HepG2 (cell line): Measurements from ENCODE around the gene TTLL7. TPM values are rescaled to one million over a fixed set of nuclear protein-coding genes. Genes with fewer than 3 reads are reported as not detected.

ENCODE experiments used
- ATAC-seq: fragments of 200-7000 bp; cut with Tn5 transposase; 3 replicates; pipeline ENCODE4 v1.9.1; 2020; ENCODE audit warnings: mild to moderate bottlenecking, moderate library complexity
- BruUV-seq: library from RNA; stranded (reverse); fragments of 400-500 nt; replicated peaks from 2 replicates; lab custom pipeline; 2021; lab: Mats Ljungman, UMichigan
- CTCF ChIA-PET: fragments of 300-600 bp; formaldehyde crosslinking; extraction: SDS; loops from one replicate; lab custom pipeline; 2021; ENCODE audit warnings: low total read pairs, inconsistent platforms, low intra/inter-chr PET ratio; lab: Yijun Ruan, JAX
- POLR2A ChIA-PET: fragments of 350-600 bp; sonication (Branson Sonifier 250); formaldehyde crosslinking; loops from one replicate; lab custom pipeline; 2020; ENCODE audit warnings: antibody characterized with exemption, inconsistent platforms; lab: Yijun Ruan, JAX
- DNase-seq: peaks from one replicate; pipeline ENCODE4 v3.0.0-alpha.2; 2015; ENCODE audit warnings: low spot score
- FAIRE-seq: peaks from 3 replicates; lab custom pipeline; 2011; peaks lifted over from hg19 to GRCh38; lab: Jason Lieb, UNC
- H2AFZ ChIP-seq: one replicate; pipeline ENCODE4 v1.6.1; 2011; ENCODE audit warnings: low read length, inconsistent platforms
- H3K27ac ChIP-seq: fragments of 300-600 bp; 3 replicates; pipeline ENCODE4 v1.8.0; 2011; ENCODE audit warnings: mixed run types, mild to moderate bottlenecking, mixed read lengths, low read length, inconsistent platforms; ENCODE audit not compliant: insufficient read depth; ENCODE audit errors: extremely low read length
- H3K27me3 ChIP-seq, 2 experiments: fragments of 200-600 bp in 1 of 2; 2 replicates in 1 of 2; 3 replicates in 1 of 2; pipeline versions ENCODE4 v1.6.0 to v1.8.0; 2011; ENCODE audit warnings: low read length in 2 of 2, mild to moderate bottlenecking in 2 of 2, moderate library complexity in 2 of 2, inconsistent platforms in 1 of 2; ENCODE audit not compliant: insufficient read depth in 2 of 2, control insufficient read depth in 1 of 2
- H3K36me3 ChIP-seq, 2 experiments: fragments of 200-600 bp in 1 of 2; replicated peaks in 1 of 2; 2 replicates in 1 of 2; 3 replicates in 1 of 2; pipeline versions ENCODE4 v1.5.1 to v1.8.0; 2011; ENCODE audit warnings: low read length in 2 of 2, inconsistent platforms in 1 of 2; ENCODE audit not compliant: insufficient read depth in 2 of 2, control insufficient read depth in 1 of 2
- H3K4me1 ChIP-seq: 2 replicates; pipeline ENCODE4 v1.5.1; 2012; ENCODE audit warnings: low read length, inconsistent platforms; ENCODE audit not compliant: insufficient read depth
- H3K4me2 ChIP-seq: 2 replicates; pipeline ENCODE4 v1.6.0; 2011; ENCODE audit warnings: low read depth, low read length, inconsistent platforms
- H3K4me3 ChIP-seq, 3 experiments: fragments of 200-600 bp in 1 of 3; sonication (generic), shearing (Covaris generic) in 1 of 3; replicated peaks in 1 of 3; 2 replicates each; pipeline ENCODE4 v1.5.1; 2011 to 2016; ENCODE audit warnings: low read length in 3 of 3, inconsistent platforms in 2 of 3, low read depth in 2 of 3, mild to moderate bottlenecking in 2 of 3, control low read depth in 1 of 3, mixed read lengths in 1 of 3; ENCODE audit not compliant: insufficient read depth in 1 of 3
- H3K79me2 ChIP-seq: one replicate; pipeline ENCODE4 v1.6.1; 2011; ENCODE audit warnings: low read length, inconsistent platforms; ENCODE audit not compliant: insufficient read depth
- H3K9ac ChIP-seq: 2 replicates; pipeline ENCODE4 v1.6.0; 2011; ENCODE audit warnings: mild to moderate bottlenecking, low read depth, low read length, inconsistent platforms; ENCODE audit not compliant: insufficient read depth
- H3K9me3 ChIP-seq: 2 replicates; pipeline ENCODE4 v1.5.1; 2012; ENCODE audit warnings: mild to moderate bottlenecking, low read length
- H4K20me1 ChIP-seq: 2 replicates; pipeline ENCODE4 v1.6.0; 2011; ENCODE audit warnings: inconsistent platforms, mild to moderate bottlenecking, low read length, moderate library complexity; ENCODE audit not compliant: insufficient read depth
- BORCS8-MEF2B ChIP-seq: sonication (generic); formaldehyde crosslinking; IDR thresholded peaks from 2 replicates; pipeline ENCODE4 v1.8.0; 2022; ENCODE audit warnings: mild to moderate bottlenecking, missing genetic modification reagents
- DPF2 ChIP-seq: sonication (generic); formaldehyde crosslinking; IDR thresholded peaks from 2 replicates; pipeline ENCODE4 v1.4.0; 2020; ENCODE audit warnings: mild to moderate bottlenecking, low read depth, missing genetic modification reagents, borderline replicate concordance
- EEA1 ChIP-seq: sonication (generic); formaldehyde crosslinking; IDR thresholded peaks from 2 replicates; pipeline ENCODE4 v1.5.1; 2020; ENCODE audit warnings: mild to moderate bottlenecking, missing genetic modification reagents, borderline replicate concordance
- ISL2 ChIP-seq: sonication (generic); formaldehyde crosslinking; IDR thresholded peaks from 2 replicates; pipeline ENCODE4 v1.5.0; 2020; ENCODE audit warnings: missing genetic modification reagents
- NFKBIZ ChIP-seq: IDR thresholded peaks from 2 replicates; pipeline ENCODE4 v1.6.1; 2018; ENCODE audit warnings: missing genetic modification reagents, missing compliant biosample characterization
- NFRKB ChIP-seq: fragments of 450-650 bp; IDR thresholded peaks from 2 replicates; pipeline ENCODE4 v1.6.1; 2017
- PBX2 ChIP-seq: IDR thresholded peaks from 2 replicates; pipeline ENCODE4 v1.6.1; 2016; ENCODE audit warnings: control low read depth
- POLR2AphosphoS5 ChIP-seq: IDR thresholded peaks from 2 replicates; pipeline ENCODE4 v1.6.1; 2012; ENCODE audit warnings: low read depth, low read length
- RELA ChIP-seq: sonication (generic); formaldehyde crosslinking; IDR thresholded peaks from 2 replicates; pipeline ENCODE4 v1.4.0; 2020; ENCODE audit warnings: missing genetic modification reagents
- ZNF34 ChIP-seq: sonication (generic); formaldehyde crosslinking; IDR thresholded peaks from 2 replicates; pipeline ENCODE4 v1.4.0; 2020; ENCODE audit warnings: mild to moderate bottlenecking, missing genetic modification reagents, borderline replicate concordance
- ZNF512B ChIP-seq: sonication (generic); formaldehyde crosslinking; IDR thresholded peaks from 2 replicates; pipeline ENCODE4 v1.5.1; 2020; ENCODE audit warnings: missing genetic modification reagents, mild to moderate bottlenecking, borderline replicate concordance
- ZSCAN22 ChIP-seq: sonication (generic); formaldehyde crosslinking; IDR thresholded peaks from 2 replicates; pipeline ENCODE4 v1.4.0; 2020; ENCODE audit warnings: mild to moderate bottlenecking, missing genetic modification reagents
- WGBS: methylation state at CpG from one replicate; pipeline ENCODE4 v1.1.6; 2017; ENCODE audit warnings: low lambda C conversion rate; 5-methylcytosine and 5-hydroxymethylcytosine counted together
- in situ Hi-C: cut with HindIII; loops from 2 replicates; pipeline ENCODE4 v1.10.0; 2017; ENCODE audit warnings: low pct_unique_long_range_greater_than_20kb; ENCODE audit not compliant: extremely low pct_ligation_motif_present
- intact Hi-C: fragments of 100-400 bp; cut with micrococcal nuclease; formaldehyde crosslinking; loops from one replicate; pipeline ENCODE4 v1.10.0; 2022; ENCODE audit not compliant: unreplicated experiment
- polyA plus RNA-seq, 8 experiments: library from polyadenylated mRNA; depleted of rRNA in 3 of 8; stranded (reverse) in 7 of 8; unstranded in 1 of 8; fragments of >200 nt; fragmentation: Illumina TruSeq in 4 of 8; extraction: Trizol in 4 of 8; gene quantifications; 2 replicates each; pipeline versions ENCODE4 v1.2.1 to v1.2.3, GENCODE V29; 2011 to 2016; ENCODE audit warnings: low read depth in 4 of 8, missing spikeins in 1 of 8, mixed read lengths in 1 of 8; ENCODE audit not compliant: insufficient read depth in 1 of 8
- total RNA-seq, 5 experiments: library from RNA; depleted of rRNA; stranded (reverse); fragments of >200 nt; fragmentation: Illumina TruSeq; extraction: Trizol; gene quantifications; 2 replicates each; pipeline ENCODE4 v1.2.3, GENCODE V29; 2016; ENCODE audit warnings: low read depth in 1 of 5
- TF ChIP-seq, protein P1 (sequence below): sonication (generic); formaldehyde crosslinking; IDR thresholded peaks from 2 replicates; pipeline ENCODE4 v1.8.0; 2023; ENCODE audit warnings: mild to moderate bottlenecking, missing genetic modification reagents

The TTLL7 gene
- total and polyA plus RNA-seq, 2 of the 13 experiments (the other 11 are each of a cell fraction or from before 2014, with no cell fraction given): 0.07 to 0.22 TPM

DNA sequence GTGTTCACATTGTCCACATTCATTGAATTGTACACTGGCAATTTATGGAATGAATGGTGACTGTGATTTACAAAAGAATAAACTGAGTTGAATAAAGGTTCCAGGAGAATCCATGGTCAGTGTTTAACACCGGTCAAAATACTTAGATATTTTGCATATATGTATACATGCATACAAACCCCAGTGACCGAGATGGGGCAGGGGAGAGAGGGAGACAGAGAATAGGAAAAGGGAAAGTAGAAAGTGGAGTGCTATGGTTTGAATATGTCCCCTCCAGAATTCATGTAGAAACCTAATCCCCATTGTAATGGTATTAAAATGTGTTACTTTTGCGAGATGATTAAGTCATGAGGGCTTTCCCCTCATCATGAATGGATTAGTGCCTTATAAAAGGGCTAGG, 154.4 kb downstream of the TTLL7 start:
- peaks cover 58% of the 10 kb centered on the region for H3K9me3 ChIP-seq
- 48% methylated on average over 3 of the region's 3 CpGs for WGBS
- H3K9ac ChIP-seq: no peak overlapping the region
- H3K27me3 ChIP-seq: no peaks in the 10 kb centered on the region
- no peak overlapping the region for H3K4me2 ChIP-seq
- H3K4me1 ChIP-seq: no peaks in the 10 kb centered on the region
- no peak overlapping the region for H3K4me3 ChIP-seq
- H3K79me2 ChIP-seq: no peaks in the 10 kb centered on the region
- no peak for DNase-seq
- no peak for FAIRE-seq
- no peaks in the 10 kb centered on the region for H3K36me3 ChIP-seq
- TF ChIP-seq ZNF512B (no peak), PBX2 (no peak), ISL2 (CRISPR knock-in tag) (no peak), DPF2 (CRISPR knock-in tag) (no peak), ZNF34 (CRISPR knock-in tag) (no peak), RELA (CRISPR knock-in tag) (no peak), EEA1 (no peak), NFRKB (no peak), ZSCAN22 (CRISPR knock-in tag) (no peak), POLR2AphosphoS5 (no peak), NFKBIZ (CRISPR knock-in tag) (no peak), BORCS8-MEF2B (no peak)
- TF ChIP-seq, protein P1, sequence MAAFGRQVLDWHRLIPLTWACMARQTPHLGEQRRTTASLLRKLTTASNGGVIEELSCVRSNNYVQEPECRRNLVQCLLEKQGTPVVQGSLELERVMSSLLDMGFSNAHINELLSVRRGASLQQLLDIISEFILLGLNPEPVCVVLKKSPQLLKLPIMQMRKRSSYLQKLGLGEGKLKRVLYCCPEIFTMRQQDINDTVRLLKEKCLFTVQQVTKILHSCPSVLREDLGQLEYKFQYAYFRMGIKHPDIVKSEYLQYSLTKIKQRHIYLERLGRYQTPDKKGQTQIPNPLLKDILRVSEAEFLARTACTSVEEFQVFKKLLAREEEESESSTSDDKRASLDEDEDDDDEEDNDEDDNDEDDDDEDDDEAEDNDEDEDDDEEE (CRISPR knock-in tag): no peak
- no peak overlapping the region for H3K27ac ChIP-seq
- no peak for ATAC-seq
- CTCF ChIA-PET: no interaction called here
- intact Hi-C loops (no loop called here), in situ Hi-C loops (no loop called here)
- no peak overlapping the region for H2AFZ ChIP-seq
- POLR2A ChIA-PET: no interaction called here
- H4K20me1 ChIP-seq: no peaks in the 10 kb centered on the region
- BruUV-seq: no TSS peak
